ENCODE results near the gene KYNU.
"Not testable (repeated sequence)": the region's sequence is repeated elsewhere in the genome, so short reads cannot be mapped to it uniquely, and the experiment has no call there.

KYNU gene

GRCh38 chr2:143030127-143030526 lies 152.7 kb downstream of the KYNU start:
- DNase-seq, result no peak

- peak; percentile 75 for DNase-seq
Observed at GRCh38 chr2:143034292-143035074, 157.0 kb downstream of the KYNU start.

GRCh38 chr2:143051465-143051864 lies 174.0 kb downstream of the KYNU start:
- no peak for DNase-seq

GRCh38 chr2:143053437-143053836 lies 176.0 kb downstream of the KYNU start:
- DNase-seq, result not testable (repeated sequence)

DNA sequence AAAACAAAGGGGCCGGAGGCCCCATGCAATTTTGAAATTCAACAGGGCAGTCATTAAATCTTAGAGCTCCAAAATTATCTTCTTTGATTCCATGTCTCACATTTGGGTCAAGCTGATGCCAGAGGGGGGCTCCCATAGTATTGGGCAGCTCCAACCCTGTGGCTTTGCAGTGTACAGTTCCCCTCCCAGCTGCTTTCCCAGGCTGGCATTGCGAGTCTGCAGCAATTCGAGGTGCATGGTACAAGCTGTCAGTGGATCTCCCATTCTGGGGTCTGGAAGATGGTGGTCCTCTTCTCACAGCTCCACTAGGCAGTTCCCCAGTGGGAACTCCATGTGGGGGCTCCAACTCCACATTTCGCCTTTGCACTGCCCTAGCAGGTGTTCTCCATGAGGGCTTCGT lies 179.1 kb downstream of the KYNU start:
- DNase-seq, result no peak

GRCh38 chr2:143058851-143059250 lies 181.4 kb downstream of the KYNU start:
- DNase-seq, result no peak

- DNase-seq, result no peak
Observed at GRCh38 chr2:143063612-143064200, 186.2 kb downstream of the KYNU start.

GRCh38 chr2:143068094-143068493 lies 190.6 kb downstream of the KYNU start:
- DNase-seq, result no peak

- no peak for DNase-seq
Observed at GRCh38 chr2:143068509-143068908, 191.0 kb downstream of the KYNU start.

GRCh38 chr2:143070704-143071103 lies 193.2 kb downstream of the KYNU start:
- DNase-seq, result no peak

DNA sequence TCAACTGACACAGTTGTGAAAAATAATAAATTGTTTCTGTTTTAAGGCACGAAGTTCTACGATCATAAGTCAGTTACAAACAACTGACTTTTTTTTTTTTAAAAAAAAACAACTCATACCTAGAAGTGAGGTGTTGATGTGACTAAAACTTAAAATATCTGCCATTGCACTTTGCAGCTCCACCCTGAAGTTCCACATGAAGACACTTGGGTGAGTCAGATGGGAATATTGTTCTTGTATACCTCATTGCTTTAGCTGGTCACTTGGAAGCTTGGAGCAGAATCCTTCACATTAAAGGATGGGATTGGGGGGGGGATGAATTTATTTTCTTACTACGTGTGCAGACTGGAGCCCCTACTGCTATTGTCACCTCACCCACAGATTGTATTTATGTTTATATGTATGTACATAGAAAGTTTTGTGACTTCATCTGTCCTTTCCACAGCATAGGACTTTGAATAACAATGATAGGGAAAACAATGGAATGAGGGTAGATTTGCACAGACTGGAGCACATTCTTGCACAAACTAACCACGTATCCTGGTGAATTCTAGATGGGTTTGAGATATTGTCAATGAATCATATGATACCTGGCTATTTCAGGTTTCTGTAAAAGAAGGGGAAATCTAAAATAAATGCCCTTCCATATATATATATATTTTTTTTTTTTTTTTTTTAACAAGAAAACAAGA lies 193.9 kb downstream of the KYNU start:
- no peak for DNase-seq

DNA sequence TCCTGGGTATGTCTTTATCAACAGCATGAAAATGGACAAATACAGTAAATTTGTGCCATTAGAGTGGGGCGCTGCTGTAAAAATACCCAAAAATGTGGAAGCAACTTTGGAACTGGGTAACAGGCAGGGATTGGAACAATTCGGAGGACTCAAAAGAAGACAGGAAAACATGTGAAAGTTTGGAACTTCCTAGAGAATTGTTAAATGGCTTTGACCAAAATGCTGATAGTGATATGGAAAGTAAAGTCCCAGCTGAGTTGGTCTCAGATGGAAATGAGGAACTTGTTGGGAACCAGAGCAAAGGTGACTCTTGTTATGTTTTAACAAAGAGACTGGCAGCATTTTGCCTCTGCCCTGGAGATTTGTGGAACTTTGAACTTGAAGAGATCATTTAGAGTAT lies 197.4 kb downstream of the KYNU start:
- DNase-seq, result not testable (repeated sequence)

- no peak for DNase-seq
Observed at GRCh38 chr2:143075711-143076110, 198.2 kb downstream of the KYNU start.

GRCh38 chr2:143078104-143078503 lies 200.6 kb downstream of the KYNU start:
- no peak for DNase-seq

DNA sequence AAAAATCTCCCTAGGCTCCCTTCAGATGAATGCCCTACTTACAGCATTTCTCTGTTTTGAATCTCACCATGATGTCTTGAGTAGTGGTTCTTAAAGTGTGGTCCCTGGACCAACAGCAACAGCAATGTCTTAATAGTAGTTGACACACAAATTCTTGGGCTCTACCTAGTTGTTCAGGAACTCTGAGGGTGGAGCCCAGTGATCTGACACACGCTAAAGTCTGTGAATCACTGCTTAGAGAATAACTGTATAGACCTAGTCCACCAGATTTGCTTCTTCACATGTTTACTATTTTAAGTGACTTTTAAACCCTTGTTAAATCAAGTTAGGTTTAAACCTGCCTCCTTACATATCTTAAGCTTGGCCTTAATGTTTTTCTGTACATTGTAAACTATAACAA lies 204.2 kb downstream of the KYNU start:
- DNase-seq, result no peak

DNA sequence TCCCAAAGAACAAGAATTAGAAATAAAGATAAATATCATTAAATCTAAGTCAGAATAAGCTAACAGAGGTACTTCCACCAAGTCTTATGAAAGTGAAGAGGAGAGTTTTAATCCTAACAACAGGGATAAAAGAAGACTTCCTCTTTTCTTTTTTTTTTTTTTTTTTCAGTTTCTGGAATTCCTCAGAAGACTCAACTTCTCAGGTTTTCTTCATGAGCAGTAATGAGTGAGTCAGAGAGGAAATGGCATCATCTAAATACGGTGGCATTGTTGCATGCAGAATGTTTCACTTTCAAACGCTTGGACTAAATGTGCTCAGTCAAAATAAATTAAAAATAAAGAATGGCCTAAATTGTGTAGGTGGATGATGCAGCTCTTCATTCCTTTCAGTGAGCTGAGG lies 206.2 kb downstream of the KYNU start:
- DNase-seq, result no peak

- DNase-seq, result no peak
Observed at GRCh38 chr2:143084462-143084861, 207.0 kb downstream of the KYNU start.

GRCh38 chr2:143085125-143085784 lies 207.8 kb downstream of the KYNU start:
- DNase-seq, result no peak

- no peak for DNase-seq
Observed at GRCh38 chr2:143087033-143087432, 209.6 kb downstream of the KYNU start.

DNA sequence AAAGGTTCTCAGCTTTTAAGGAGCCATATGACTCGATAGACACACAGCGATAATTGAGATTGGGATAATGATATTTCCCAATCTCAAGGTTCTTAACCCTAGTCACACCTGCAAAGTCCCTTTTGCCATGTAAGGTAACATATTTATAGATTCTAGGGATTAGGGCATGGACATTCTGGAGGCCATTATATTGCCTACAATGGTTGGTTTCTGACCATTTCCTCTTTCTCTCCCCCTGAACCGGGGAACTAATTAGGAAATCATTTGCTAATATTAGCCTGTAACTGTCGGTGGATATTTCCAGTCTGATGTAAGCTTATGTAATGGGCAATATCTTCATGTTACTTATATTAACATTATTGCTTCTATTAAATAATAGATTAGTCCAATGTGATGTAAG lies 210.9 kb downstream of the KYNU start:
- DNase-seq, result no peak

- DNase-seq, result not testable (repeated sequence)
Observed at GRCh38 chr2:143089520-143089919, 212.1 kb downstream of the KYNU start.
